Epithelial cell of esophagus (primary cell): Measurements from ENCODE around the gene CBX4.
A peak's percentile ranks its signal among the peaks of the same experiment; 100 is the strongest.

Source experiments
- DNase-seq: peaks from one replicate; pipeline ENCODE4 v3.0.0; 2010; ENCODE audit warnings: low read depth
- H3K4me3 ChIP-seq: 2 replicates; pipeline ENCODE4 v1.5.1; 2011; ENCODE audit warnings: mild to moderate bottlenecking, low read length, control low read depth
- CTCF ChIP-seq: IDR thresholded peaks from 2 replicates; pipeline ENCODE4 v1.5.1; 2011; ENCODE audit warnings: low read depth, mild to moderate bottlenecking, low read length, control low read depth, inconsistent platforms; ENCODE audit not compliant: insufficient read depth; ENCODE audit errors: missing control alignments

The CBX4 gene

GRCh38 chr17:79801156-79802038, 37.8 kb downstream of the CBX4 start:
- DNase-seq = peak; percentile 23
- no peak for TF ChIP-seq CTCF
- no peak overlapping the region for H3K4me3 ChIP-seq

DNA sequence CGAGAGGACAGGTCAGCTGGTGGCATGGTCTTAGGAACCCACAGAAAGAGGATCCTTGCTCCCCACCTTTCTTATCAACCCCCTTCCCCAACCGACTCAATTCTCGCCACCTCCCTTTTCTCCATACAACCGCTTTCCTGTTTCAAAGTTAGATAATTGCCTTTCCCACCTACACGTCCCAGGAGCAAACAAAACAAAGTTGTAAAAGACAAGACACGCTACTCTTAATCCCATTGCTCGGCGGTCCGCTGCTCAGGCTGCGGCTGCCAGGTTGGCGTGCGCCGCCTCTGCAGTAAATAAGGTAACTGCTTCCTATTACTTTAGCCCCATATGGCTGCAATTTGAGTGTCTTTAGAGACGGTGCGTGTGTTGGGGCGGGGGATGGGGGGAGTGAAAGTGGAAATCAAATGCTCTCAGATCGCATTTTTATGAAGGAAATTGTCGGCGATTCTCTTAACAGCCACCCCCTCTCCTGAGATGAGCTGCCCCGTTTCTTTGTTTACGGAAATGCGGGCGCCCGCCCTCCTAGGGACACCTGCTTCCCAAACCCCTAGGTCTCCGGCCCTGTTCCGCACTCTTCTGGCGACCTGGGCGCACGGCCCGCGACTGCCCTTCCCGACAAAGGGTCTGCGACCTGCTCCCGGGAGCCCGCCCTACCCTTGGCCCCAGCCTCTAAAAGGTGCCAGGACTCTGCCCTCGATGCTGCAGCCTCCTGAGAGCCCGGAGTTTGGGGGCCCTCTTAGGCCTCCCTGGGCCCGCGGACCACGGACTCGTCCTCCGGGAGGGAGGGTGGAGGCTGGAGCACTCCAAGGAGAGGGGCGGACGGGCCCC, 38.7 kb downstream of the CBX4 start:
- TF ChIP-seq CTCF = no peak
- DNase-seq = peak; percentile 63
- H3K4me3 ChIP-seq = peak overlapping the region; percentile 26

- no peak for DNase-seq
- TF ChIP-seq CTCF = no peak
- no peak overlapping the region for H3K4me3 ChIP-seq
Observed at GRCh38 chr17:79799538-79800324, 39.5 kb downstream of the CBX4 start.

- no peak for DNase-seq
- TF ChIP-seq CTCF = no peak
- no peak overlapping the region for H3K4me3 ChIP-seq
Observed at GRCh38 chr17:79799174-79799537, 40.1 kb downstream of the CBX4 start.

- TF ChIP-seq CTCF = no peak
- peak overlapping the region; percentile 45 for H3K4me3 ChIP-seq
- DNase-seq = no peak
Observed at GRCh38 chr17:79798299-79799173, 40.7 kb downstream of the CBX4 start.

DNA sequence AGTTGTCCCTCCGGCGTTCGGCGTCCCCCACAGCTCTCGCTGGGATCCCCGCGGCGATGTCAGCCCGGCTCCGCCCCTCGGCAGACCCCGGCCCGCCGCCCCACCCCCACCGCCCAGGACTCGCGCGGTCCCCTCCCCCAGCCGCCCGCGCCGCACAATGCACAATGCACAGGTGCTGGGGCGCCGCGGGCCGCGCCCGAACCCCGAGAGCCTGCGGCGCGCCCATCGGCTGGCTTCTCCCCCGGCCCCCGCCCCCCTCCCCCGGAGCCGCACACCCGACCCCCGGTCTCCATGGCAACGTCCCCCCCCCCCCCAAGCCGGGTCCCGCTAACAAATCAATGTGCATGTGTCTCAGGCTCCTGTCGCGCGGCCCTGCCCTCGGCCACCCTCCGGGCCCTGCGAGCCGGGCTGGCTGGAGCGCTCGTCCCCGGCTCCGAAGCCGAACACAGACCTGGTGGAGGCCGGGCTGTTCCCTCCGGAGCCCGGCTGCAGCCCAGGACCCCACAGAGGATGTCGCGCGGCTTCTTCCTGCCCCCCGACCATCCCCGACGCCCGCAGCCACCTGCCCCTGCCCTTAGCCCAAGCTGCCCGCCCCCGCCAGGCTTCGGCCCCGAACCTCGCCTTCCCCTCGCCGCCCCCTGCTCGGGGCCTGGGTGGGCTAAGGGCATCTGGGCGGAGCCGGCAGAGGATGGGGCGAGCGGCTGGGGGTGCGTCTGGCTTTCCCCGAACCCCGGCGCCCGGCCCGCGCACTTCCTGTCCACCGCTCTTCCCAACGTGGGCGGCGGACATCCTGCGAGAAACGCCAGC, 41.5 kb downstream of the CBX4 start:
- peak overlapping the region; percentile 45 for H3K4me3 ChIP-seq
- no peak for DNase-seq
- no peak for TF ChIP-seq CTCF
